GM23338 (cell line): ENCODE measurements around the gene PTTG1IP. TPM values are rescaled to one million over a fixed set of nuclear protein-coding genes. Genes with fewer than 3 reads are reported as not detected.

Source experiments
- ATAC-seq: fragments of 200-7000 bp; cut with Tn5 transposase; 3 replicates; pipeline ENCODE4 v1.9.1; 2020
- DNase-seq: peaks from one replicate; pipeline ENCODE4 v3.0.0-alpha.2; 2015; ENCODE audit warnings: low spot score
- H2AFZ ChIP-seq: fragments of 200-600 bp; sonication (generic); 2 replicates; pipeline ENCODE4 v1.8.0; 2016; ENCODE audit warnings: antibody characterized with exemption, mild to moderate bottlenecking, moderate library complexity
- H3F3A ChIP-seq: fragments of 200-600 bp; sonication (generic); replicated peaks from 2 replicates; pipeline ENCODE4 v1.8.0; 2017; ENCODE audit warnings: antibody characterized with exemption, mixed run types, low read depth
- H3K27ac ChIP-seq: fragments of 200-600 bp; sonication (generic); 2 replicates; pipeline ENCODE4 v1.6.1; 2016; ENCODE audit warnings: low read depth
- H3K27me3 ChIP-seq: fragments of 200-600 bp; sonication (generic); 2 replicates; pipeline ENCODE4 v1.8.0; 2016; ENCODE audit warnings: mild to moderate bottlenecking, mixed run types, moderate library complexity; ENCODE audit not compliant: insufficient read depth
- H3K36me3 ChIP-seq: fragments of 200-600 bp; sonication (generic); 2 replicates; pipeline ENCODE4 v1.8.0; 2016; ENCODE audit warnings: mild to moderate bottlenecking; ENCODE audit not compliant: insufficient read depth
- H3K4me1 ChIP-seq: fragments of 200-600 bp; sonication (generic); 2 replicates; pipeline ENCODE4 v1.8.0; 2016; ENCODE audit warnings: mild to moderate bottlenecking, moderate library complexity; ENCODE audit not compliant: insufficient read depth
- H3K4me2 ChIP-seq: fragments of 200-600 bp; sonication (generic); 2 replicates; pipeline ENCODE4 v1.7.1; 2017; ENCODE audit warnings: mixed run types
- H3K4me3 ChIP-seq: fragments of 200-600 bp; sonication (generic); 2 replicates; pipeline ENCODE4 v1.6.1; 2016; ENCODE audit warnings: mixed run types
- H3K79me2 ChIP-seq: fragments of 200-600 bp; sonication (generic); replicated peaks from 2 replicates; pipeline ENCODE4 v1.8.0; 2017; ENCODE audit warnings: mild to moderate bottlenecking; ENCODE audit not compliant: insufficient read depth
- H3K9me2 ChIP-seq: fragments of 200-600 bp; sonication (generic); 2 replicates; pipeline ENCODE4 v1.8.0; 2017; ENCODE audit not compliant: insufficient read depth
- H4K20me1 ChIP-seq: fragments of 200-600 bp; sonication (generic); replicated peaks from 2 replicates; pipeline ENCODE4 v1.8.0; 2017; ENCODE audit warnings: mild to moderate bottlenecking; ENCODE audit not compliant: insufficient read depth
- H3K27ac Mint-ChIP-seq: 2 replicates; pipeline ENCODE4 v1.8.0; 2020; ENCODE audit warnings: inconsistent platforms, mild to moderate bottlenecking, moderate library complexity, mixed read lengths
- H3K27me3 Mint-ChIP-seq: 3 replicates; pipeline ENCODE4 v1.8.0; 2022; ENCODE audit warnings: low read depth, mild to moderate bottlenecking, moderate library complexity, mixed read lengths, inconsistent platforms; ENCODE audit not compliant: insufficient read depth, poor library complexity
- H3K36me3 Mint-ChIP-seq: 3 replicates; pipeline ENCODE4 v1.8.0; 2021; ENCODE audit warnings: low read depth, mild to moderate bottlenecking, inconsistent platforms, moderate library complexity, mixed read lengths
- H3K4me1 Mint-ChIP-seq: 3 replicates; pipeline ENCODE4 v1.8.0; 2020; ENCODE audit warnings: mild to moderate bottlenecking, inconsistent platforms, mixed read lengths
- H3K4me3 Mint-ChIP-seq: 3 replicates; pipeline ENCODE4 v1.8.0; 2021; ENCODE audit warnings: moderate library complexity, mild to moderate bottlenecking, inconsistent platforms, mixed read lengths
- H3K9me3 Mint-ChIP-seq: 3 replicates; pipeline ENCODE4 v1.8.0; 2020; ENCODE audit warnings: moderate library complexity, mild to moderate bottlenecking, inconsistent platforms, mixed read lengths
- CREB1 ChIP-seq: fragments of 250-450 bp; sonication (Bioruptor Pico); IDR thresholded peaks from 2 replicates; pipeline ENCODE4 v1.5.0; 2020; ENCODE audit warnings: low read depth, mild to moderate bottlenecking, moderate library complexity
- ETS1 ChIP-seq: IDR thresholded peaks from 2 replicates; pipeline ENCODE4 v1.6.1; 2016; ENCODE audit warnings: antibody characterized with exemption
- EZH2 ChIP-seq: fragments of 200-600 bp; sonication (generic); IDR thresholded peaks from one replicate; pipeline ENCODE4 v1.8.0; 2017; ENCODE audit warnings: antibody characterized with exemption, mild to moderate bottlenecking, low read depth; ENCODE audit not compliant: unreplicated experiment
- JUNB ChIP-seq: IDR thresholded peaks from one replicate; pipeline ENCODE4 v1.6.1; 2016; ENCODE audit warnings: antibody characterized with exemption; ENCODE audit not compliant: unreplicated experiment
- NANOG ChIP-seq: IDR thresholded peaks from 2 replicates; pipeline ENCODE4 v1.6.1; 2016; ENCODE audit warnings: antibody characterized with exemption, borderline replicate concordance
- POLR2AphosphoS5 ChIP-seq: IDR thresholded peaks from 2 replicates; pipeline ENCODE4 v1.6.1; 2016; ENCODE audit warnings: antibody characterized with exemption, low read depth
- REST ChIP-seq: IDR thresholded peaks from one replicate; pipeline ENCODE4 v1.6.1; 2018; ENCODE audit warnings: antibody characterized with exemption; ENCODE audit not compliant: unreplicated experiment
- ZNF114 ChIP-seq: fragments of 250-450 bp; sonication (Bioruptor Pico); IDR thresholded peaks from 2 replicates; pipeline ENCODE4 v1.5.0; 2020; ENCODE audit warnings: mild to moderate bottlenecking, moderate library complexity
- ZNF331 ChIP-seq: fragments of 250-450 bp; sonication (Bioruptor Pico); IDR thresholded peaks from 2 replicates; pipeline ENCODE4 v1.5.0; 2020; ENCODE audit warnings: low read depth, mild to moderate bottlenecking, moderate library complexity
- ZNF462 ChIP-seq: fragments of 250-450 bp; sonication (Bioruptor Pico); IDR thresholded peaks from 2 replicates; pipeline ENCODE4 v1.5.0; 2020; ENCODE audit warnings: mild to moderate bottlenecking, moderate library complexity
- polyA plus RNA-seq: library from polyadenylated mRNA; unstranded; fragments of >200 nt; fragmentation: Nextera tagmentation; extraction: Ambion mirVana; gene quantifications from 2 replicates; pipeline ENCODE4 v1.2.1, GENCODE V29; 2016
- total RNA-seq: library from RNA; depleted of rRNA; stranded (reverse); fragments of >200 nt; shearing (Covaris generic); gene quantifications from 2 replicates; pipeline ENCODE4 v1.2.3, GENCODE V29; 2014

Gene PTTG1IP
- total and polyA plus RNA-seq, 2 experiments from 2014 or later: 99.9 to 172 TPM

GRCh38 chr21:44834951-44835646 is 38.4 kb downstream of the PTTG1IP start:
- H3K27me3 ChIP-seq: no peaks in the 10 kb centered on the region
- no peaks in the 10 kb centered on the region for H4K20me1 ChIP-seq
- H3K4me1 ChIP-seq: no peaks in the 10 kb centered on the region
- TF ChIP-seq CREB1 (no peak), NANOG (no peak), ZNF114 (CRISPR knock-in tag) (no peak), POLR2AphosphoS5 (no peak), ZNF331 (CRISPR knock-in tag) (no peak), ETS1 (no peak), JUNB (no peak), ZNF462 (CRISPR knock-in tag) (no peak), REST (no peak), EZH2 (no peak)
- no peak overlapping the region for H3K4me3 ChIP-seq
- no peak overlapping the region for H3K27ac ChIP-seq
- no peaks in the 10 kb centered on the region for H3F3A ChIP-seq
- Mint-ChIP-seq H3K4me3 (no peak overlapping the region), H3K9me3 (no peaks in the 10 kb centered on the region), H3K27me3 (peaks cover 6% of the 10 kb centered on the region), H3K36me3 (no peaks in the 10 kb centered on the region), H3K27ac (no peak overlapping the region), H3K4me1 (peaks cover 4% of the 10 kb centered on the region)
- DNase-seq: no peak
- H3K9me2 ChIP-seq: no peaks in the 10 kb centered on the region
- no peak for ATAC-seq
- no peaks in the 10 kb centered on the region for H3K36me3 ChIP-seq
- H2AFZ ChIP-seq: no peak overlapping the region
- H3K79me2 ChIP-seq: no peaks in the 10 kb centered on the region
- H3K4me2 ChIP-seq: no peak overlapping the region
